BJ (cell line): ENCODE measurements around the gene CALML3. TPM values are rescaled to one million over a fixed set of nuclear protein-coding genes. Genes with fewer than 3 reads are reported as not detected.

Experiments
- CTCF ChIA-PET: fragments of 350-600 bp; formaldehyde crosslinking; extraction: SDS; loops from one replicate; lab custom pipeline; 2021; ENCODE audit warnings: antibody characterized with exemption, inconsistent platforms; lab: Yijun Ruan, JAX
- POLR2A ChIA-PET: fragments of 300-600 bp; sonication (Branson Sonifier 250); formaldehyde crosslinking; extraction: SDS; loops from one replicate; lab custom pipeline; 2021; ENCODE audit warnings: antibody characterized with exemption; lab: Charles Lee
- DNase-seq: peaks from one replicate; pipeline ENCODE4 v3.0.0-alpha.2; 2011; ENCODE audit warnings: low read depth
- H3K27me3 ChIP-seq: 2 replicates; pipeline ENCODE4 v1.6.0; 2011; ENCODE audit warnings: low read length; ENCODE audit not compliant: control insufficient read depth, insufficient read depth
- H3K36me3 ChIP-seq: 2 replicates; pipeline ENCODE4 v1.5.1; 2011; ENCODE audit warnings: low read length; ENCODE audit not compliant: control insufficient read depth, insufficient read depth
- H3K4me3 ChIP-seq: 2 replicates; pipeline ENCODE4 v1.5.1; 2011; ENCODE audit warnings: low read depth, mild to moderate bottlenecking, control low read depth, low read length
- polyA plus RNA-seq: library from polyadenylated mRNA; depleted of rRNA; stranded (reverse); fragments of >200 nt; gene quantifications from 2 replicates; pipeline ENCODE4 v1.2.3, GENCODE V29; 2011
- TF ChIP-seq, protein P1 (sequence below): IDR thresholded peaks from 2 replicates; pipeline ENCODE4 v1.5.1; 2011; ENCODE audit warnings: low read depth, mild to moderate bottlenecking, control low read depth, inconsistent platforms, low read length, moderate library complexity; ENCODE audit not compliant: insufficient read depth

Gene CALML3
- polyA plus RNA-seq, 1 experiment, result not detected

DNA sequence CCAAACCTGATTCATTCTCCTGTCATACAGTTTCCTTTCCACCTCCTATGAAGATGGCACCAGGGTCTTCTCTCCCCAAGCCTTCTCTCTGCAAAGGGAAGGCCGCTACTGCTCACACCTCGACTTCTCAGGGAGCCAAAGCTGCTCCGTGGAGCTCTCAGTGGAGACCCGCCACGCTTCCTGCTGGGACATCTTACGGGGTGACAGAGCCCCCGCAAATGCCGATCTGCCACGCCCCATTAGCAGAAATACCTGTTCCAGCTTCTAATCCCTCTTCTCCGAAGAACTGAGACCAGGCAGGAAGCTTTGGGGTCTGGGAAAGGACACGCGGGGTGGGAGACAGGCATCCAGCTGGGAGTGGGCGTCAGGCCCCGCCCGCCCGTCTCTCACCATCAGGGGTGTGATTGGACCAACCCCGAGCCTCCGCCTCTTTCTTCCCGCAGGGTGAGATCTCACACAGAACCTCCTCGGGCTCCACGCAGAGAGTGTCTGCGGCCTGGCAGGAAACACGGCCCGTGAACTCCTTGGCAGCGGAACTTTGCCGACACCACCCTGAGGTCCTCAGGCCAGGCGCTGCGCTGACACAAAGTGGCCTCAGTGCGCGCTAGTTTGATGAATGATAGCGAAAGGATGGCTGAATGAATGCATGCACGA lies 13.4 kb upstream of the CALML3 start:
- ChIA-PET CTCF (interaction anchor here (1.4 kb wide), 1 partner anchor 112 kb away, joined by 4 read pairs; no protein-coding TSS in a partner anchor), POLR2A (no interaction called here)
- DNase-seq, result no peak
- H3K36me3 ChIP-seq, result no peaks in the 10 kb centered on the region
- peaks cover 2% of the 10 kb centered on the region; the same call in 1 of the 2 replicates for H3K27me3 ChIP-seq
- TF ChIP-seq, protein P1, sequence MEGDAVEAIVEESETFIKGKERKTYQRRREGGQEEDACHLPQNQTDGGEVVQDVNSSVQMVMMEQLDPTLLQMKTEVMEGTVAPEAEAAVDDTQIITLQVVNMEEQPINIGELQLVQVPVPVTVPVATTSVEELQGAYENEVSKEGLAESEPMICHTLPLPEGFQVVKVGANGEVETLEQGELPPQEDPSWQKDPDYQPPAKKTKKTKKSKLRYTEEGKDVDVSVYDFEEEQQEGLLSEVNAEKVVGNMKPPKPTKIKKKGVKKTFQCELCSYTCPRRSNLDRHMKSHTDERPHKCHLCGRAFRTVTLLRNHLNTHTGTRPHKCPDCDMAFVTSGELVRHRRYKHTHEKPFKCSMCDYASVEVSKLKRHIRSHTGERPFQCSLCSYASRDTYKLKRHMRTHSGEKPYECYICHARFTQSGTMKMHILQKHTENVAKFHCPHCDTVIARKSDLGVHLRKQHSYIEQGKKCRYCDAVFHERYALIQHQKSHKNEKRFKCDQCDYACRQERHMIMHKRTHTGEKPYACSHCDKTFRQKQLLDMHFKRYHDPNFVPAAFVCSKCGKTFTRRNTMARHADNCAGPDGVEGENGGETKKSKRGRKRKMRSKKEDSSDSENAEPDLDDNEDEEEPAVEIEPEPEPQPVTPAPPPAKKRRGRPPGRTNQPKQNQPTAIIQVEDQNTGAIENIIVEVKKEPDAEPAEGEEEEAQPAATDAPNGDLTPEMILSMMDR, result no peak
- H3K4me3 ChIP-seq, result no peak overlapping the region

DNA sequence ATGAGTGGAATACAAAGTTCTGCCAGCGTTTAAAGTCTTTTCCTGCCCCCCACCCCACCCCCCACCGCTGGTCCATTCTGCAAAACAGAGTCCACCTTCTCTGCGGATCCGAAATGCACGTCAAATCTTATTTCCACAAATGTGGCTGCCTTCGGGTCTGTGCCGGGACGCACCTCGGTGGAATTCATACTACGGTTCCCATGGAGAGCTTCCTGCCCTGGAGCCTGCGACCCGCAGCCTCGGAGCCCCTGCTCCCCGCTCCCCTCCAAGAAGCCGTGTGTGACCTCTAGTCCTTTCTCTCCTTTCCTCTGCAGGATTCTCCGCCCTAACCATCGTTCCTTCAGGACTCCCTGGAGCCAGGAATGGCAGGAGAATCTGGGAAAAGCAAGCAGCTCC lies 12.9 kb upstream of the CALML3 start:
- Histone ChIP-seq H3K27me3 (peaks cover 2% of the 10 kb centered on the region; the same call in 1 of the 2 replicates), H3K4me3 (no peak overlapping the region), H3K36me3 (no peaks in the 10 kb centered on the region)
- ChIA-PET POLR2A (no interaction called here), CTCF (no interaction called here)
- TF ChIP-seq, protein P1, result no peak
- DNase-seq, result no peak

DNA sequence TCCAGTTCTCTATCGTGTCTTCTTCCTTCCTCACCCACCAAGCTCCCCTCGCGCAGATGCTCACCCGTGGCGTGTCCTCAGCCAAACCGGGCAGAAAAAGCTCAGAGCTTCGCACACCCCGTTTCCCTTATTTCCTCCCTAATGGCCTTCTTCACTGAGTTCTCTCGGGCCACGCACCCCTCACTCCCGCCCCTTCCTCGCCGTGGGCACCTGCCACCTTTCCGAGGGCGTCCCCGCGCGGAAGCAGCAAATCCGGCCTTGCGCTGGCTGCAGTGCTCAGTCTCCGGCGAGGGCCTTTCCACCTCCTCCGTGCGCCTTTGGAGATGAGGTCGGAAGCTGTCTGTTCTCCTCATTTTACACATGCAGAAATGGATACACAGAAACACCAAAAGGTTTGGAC lies 12.4 kb upstream of the CALML3 start:
- ChIA-PET CTCF (no interaction called here), POLR2A (no interaction called here)
- H3K4me3 ChIP-seq, result no peak overlapping the region
- H3K27me3 ChIP-seq, result peaks cover 4% of the 10 kb centered on the region; the same call in 1 of the 2 replicates
- DNase-seq, result no peak
- TF ChIP-seq, protein P1, result no peak
- no peaks in the 10 kb centered on the region for H3K36me3 ChIP-seq

DNA sequence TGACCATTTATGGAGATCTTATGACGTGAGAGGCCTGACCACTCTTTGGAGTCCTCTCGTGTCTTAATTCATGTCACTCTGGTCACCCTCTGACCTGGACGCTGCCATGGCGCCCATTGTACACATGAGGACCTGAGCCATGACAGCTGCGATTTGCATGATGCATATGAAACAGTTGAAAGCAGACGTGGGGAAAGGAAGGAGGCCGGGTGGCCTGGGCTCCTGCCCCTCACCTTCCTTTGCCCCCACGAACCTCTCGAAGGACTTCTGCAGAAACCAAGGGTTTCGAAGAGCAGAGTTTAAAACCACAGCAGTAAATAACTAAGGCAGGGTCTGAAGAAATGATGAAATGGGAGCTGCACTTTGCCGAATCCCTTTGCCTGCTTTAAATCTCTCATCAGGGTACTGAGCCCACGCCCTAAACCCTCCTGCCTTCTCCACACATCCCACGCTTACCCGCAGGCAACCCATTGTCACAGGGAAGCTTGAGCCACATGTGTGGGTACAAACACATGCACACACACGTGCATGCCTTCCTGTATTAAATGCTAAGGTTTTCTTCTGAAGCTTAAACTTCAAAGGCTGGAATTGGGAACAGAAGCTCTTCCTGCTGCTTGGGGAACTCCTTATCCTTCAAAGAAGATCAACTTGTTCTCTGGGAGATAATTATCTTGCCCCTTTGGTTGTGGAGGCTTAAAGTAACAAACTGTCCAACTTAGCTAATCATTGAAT lies 11.7 kb upstream of the CALML3 start:
- ChIA-PET POLR2A (no interaction called here), CTCF (interaction anchor here (1.5 kb wide), 1 partner anchor 110 kb away, joined by 5 read pairs; no protein-coding TSS in a partner anchor)
- H3K27me3 ChIP-seq, result peaks cover 4% of the 10 kb centered on the region; the same call in 1 of the 2 replicates
- no peak for DNase-seq
- no peak overlapping the region for H3K4me3 ChIP-seq
- TF ChIP-seq, protein P1, result no peak
- no peaks in the 10 kb centered on the region for H3K36me3 ChIP-seq

DNA sequence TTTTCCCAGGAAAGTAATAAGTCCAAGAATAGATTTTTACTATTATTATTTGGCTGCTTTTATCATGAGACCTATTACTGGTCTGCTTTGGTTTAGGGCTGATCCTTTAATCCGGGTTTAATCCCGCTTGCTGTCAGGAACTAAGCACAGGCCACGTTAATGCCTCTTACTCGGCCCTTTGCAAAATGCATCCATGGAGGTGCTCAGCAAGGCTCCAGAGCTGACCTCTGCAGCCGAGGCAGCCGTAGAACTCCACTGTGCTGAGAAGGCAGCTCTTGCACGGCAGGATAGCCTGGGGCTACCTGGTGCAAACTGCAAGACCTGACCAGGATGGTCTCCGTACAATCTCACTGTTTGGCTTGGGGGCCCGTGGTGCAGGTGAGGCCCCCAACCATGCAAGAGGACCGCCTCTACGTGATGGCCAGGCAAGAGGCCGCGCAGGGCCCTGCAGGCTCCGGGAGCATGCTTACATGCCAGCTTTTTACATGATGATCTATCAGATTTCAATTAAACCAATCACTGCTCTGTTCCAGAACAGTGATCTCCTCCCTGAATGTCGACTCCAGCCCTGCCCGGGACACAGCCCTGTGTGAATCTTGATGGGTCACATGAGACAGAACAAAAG lies 10.4 kb upstream of the CALML3 start:
- DNase-seq, result no peak
- ChIA-PET POLR2A (no interaction called here), CTCF (interaction anchor here (0.7 to 1.5 kb wide), 2 partner anchors 15 to 109 kb away, joined by 4 to 5 read pairs; no protein-coding TSS in a partner anchor)
- Histone ChIP-seq H3K27me3 (peaks cover 4% of the 10 kb centered on the region; the same call in 1 of the 2 replicates), H3K4me3 (no peak overlapping the region), H3K36me3 (no peaks in the 10 kb centered on the region)
- TF ChIP-seq, protein P1, result no peak
